H1 (cell line): ENCODE data around the gene MINDY1. TPM values are rescaled to one million over a fixed set of nuclear protein-coding genes. Genes with fewer than 3 reads are reported as not detected.

Experiments
- CTCF ChIA-PET: fragments of 300-600 bp; sonication (Branson Sonifier 250); formaldehyde crosslinking; loops from one replicate; lab custom pipeline; 2021; ENCODE audit not compliant: partially characterized antibody; lab: Charles Lee
- POLR2A ChIA-PET: fragments of 300-600 bp; sonication (Branson Sonifier 250); formaldehyde crosslinking; loops from one replicate; lab custom pipeline; 2021; ENCODE audit warnings: inconsistent platforms; ENCODE audit not compliant: partially characterized antibody; lab: Charles Lee
- DNase-seq, 2 experiments: peaks; one replicate each; pipeline versions ENCODE4 v3.0.0 to v3.0.0-alpha.2; 2010 to 2022; ENCODE audit warnings: low spot score in 2 of 2, low read depth in 1 of 2, mixed read lengths in 1 of 2
- FAIRE-seq: peaks from 2 replicates; lab custom pipeline; 2011; peaks lifted over from hg19 to GRCh38; lab: Jason Lieb, UNC
- H2AFZ ChIP-seq: 2 replicates; pipeline ENCODE4 v1.8.1; 2012; ENCODE audit warnings: low read length, inconsistent platforms
- H2AK5ac ChIP-seq: 2 replicates; pipeline ENCODE4 v1.6.1; 2013; ENCODE audit warnings: low read depth, low read length
- H2BK120ac ChIP-seq: replicated peaks from 2 replicates; pipeline ENCODE3; 2013; ENCODE audit warnings: low read depth, low read length, inconsistent platforms
- H2BK12ac ChIP-seq: 2 replicates; pipeline ENCODE4 v1.6.1; 2013; ENCODE audit warnings: low read depth, low read length
- H2BK15ac ChIP-seq: 2 replicates; pipeline ENCODE4 v1.6.1; 2013; ENCODE audit warnings: low read length
- H2BK20ac ChIP-seq: 2 replicates; pipeline ENCODE4 v1.6.1; 2013; ENCODE audit warnings: low read length
- H2BK5ac ChIP-seq: 2 replicates; pipeline ENCODE4 v1.6.1; 2013; ENCODE audit warnings: low read depth, low read length
- H3K14ac ChIP-seq: 2 replicates; pipeline ENCODE4 v1.6.1; 2013; ENCODE audit warnings: inconsistent platforms; ENCODE audit not compliant: insufficient read length
- H3K18ac ChIP-seq: 2 replicates; pipeline ENCODE4 v1.6.1; 2013; ENCODE audit warnings: low read length; ENCODE audit errors: extremely low read depth
- H3K23ac ChIP-seq: 2 replicates; pipeline ENCODE4 v1.6.1; 2013; ENCODE audit warnings: inconsistent platforms; ENCODE audit not compliant: insufficient read length
- H3K23me2 ChIP-seq: 2 replicates; pipeline ENCODE4 v1.6.1; 2013; ENCODE audit warnings: low read depth, low read length
- H3K27ac ChIP-seq: 2 replicates; pipeline ENCODE4 v1.6.1; 2011; ENCODE audit warnings: low read depth, low read length, inconsistent platforms
- H3K27me3 ChIP-seq, 4 experiments: replicated peaks in 1 of 4; 1 replicate in 1 of 4; 2 replicates in 3 of 4; pipeline versions ENCODE4 v1.6.1 to v1.8.1; 2011 to 2013; ENCODE audit warnings: low read length in 3 of 4, mild to moderate bottlenecking in 3 of 4, inconsistent platforms in 2 of 4, mixed read lengths in 2 of 4, moderate library complexity in 1 of 4; ENCODE audit not compliant: control insufficient read depth in 3 of 4, insufficient read depth in 3 of 4; ENCODE audit errors: extremely low read depth in 1 of 4
- H3K36me3 ChIP-seq, 4 experiments: 2 replicates each; pipeline versions ENCODE4 v1.6.1 to v1.8.1; 2011 to 2013; ENCODE audit warnings: mild to moderate bottlenecking in 4 of 4, low read length in 3 of 4, moderate library complexity in 2 of 4, control low read depth in 1 of 4, inconsistent platforms in 1 of 4; ENCODE audit not compliant: insufficient read depth in 4 of 4, control insufficient read depth in 2 of 4
- H3K4ac ChIP-seq: replicated peaks from 2 replicates; pipeline ENCODE3; 2013; ENCODE audit warnings: low read length, low read depth, mixed read lengths, inconsistent platforms; ENCODE audit not compliant: insufficient read length
- H3K4me1 ChIP-seq, 4 experiments: replicated peaks in 1 of 4; 1 replicate in 1 of 4; 2 replicates in 3 of 4; pipeline versions ENCODE4 v1.6.1 to v1.8.1; 2011 to 2013; ENCODE audit warnings: low read length in 3 of 4, inconsistent platforms in 2 of 4, mixed read lengths in 1 of 4; ENCODE audit not compliant: insufficient read depth in 4 of 4, control insufficient read depth in 3 of 4
- H3K4me2 ChIP-seq, 2 experiments: 2 replicates each; pipeline versions ENCODE4 v1.6.1 to v1.8.1; 2011 to 2013; ENCODE audit warnings: low read depth in 2 of 2, low read length in 2 of 2, control low read depth in 1 of 2, inconsistent platforms in 1 of 2, mild to moderate bottlenecking in 1 of 2; ENCODE audit not compliant: insufficient read depth in 1 of 2
- H3K4me3 ChIP-seq, 4 experiments: fragments of 200-600, 300-600 bp in 1 of 4; sonication (generic), shearing (Covaris generic), sonication (Bioruptor Twin) in 1 of 4; 2 replicates each; pipeline versions ENCODE4 v1.5.1 to v1.8.1; 2011 to 2016; ENCODE audit warnings: low read length in 4 of 4, low read depth in 3 of 4, control low read depth in 2 of 4, inconsistent platforms in 2 of 4, mild to moderate bottlenecking in 2 of 4, mixed read lengths in 1 of 4, moderate library complexity in 1 of 4; ENCODE audit not compliant: insufficient read depth in 2 of 4; ENCODE audit errors: extremely low read depth in 1 of 4
- H3K56ac ChIP-seq: replicated peaks from 2 replicates; pipeline ENCODE3; 2013; ENCODE audit warnings: low read depth, mild to moderate bottlenecking, mixed read lengths, low read length, inconsistent platforms; ENCODE audit not compliant: insufficient read length
- H3K79me1 ChIP-seq: 2 replicates; pipeline ENCODE4 v1.6.1; 2013; ENCODE audit warnings: low read depth, low read length, control low read depth
- H3K79me2 ChIP-seq, 2 experiments: 2 replicates each; pipeline versions ENCODE4 v1.6.1 to v1.8.1; 2012 to 2013; ENCODE audit warnings: low read length in 2 of 2, mild to moderate bottlenecking in 2 of 2, inconsistent platforms in 1 of 2; ENCODE audit not compliant: insufficient read depth in 2 of 2, control insufficient read depth in 1 of 2
- H3K9ac ChIP-seq, 4 experiments: replicated peaks in 1 of 4; 1 replicate in 1 of 4; 2 replicates in 3 of 4; pipeline versions ENCODE4 v1.6.1 to v1.8.1; 2011 to 2013; ENCODE audit warnings: low read depth in 3 of 4, low read length in 3 of 4, control low read depth in 2 of 4, mild to moderate bottlenecking in 2 of 4, moderate library complexity in 2 of 4, inconsistent platforms in 1 of 4; ENCODE audit errors: extremely low read depth in 1 of 4
- H3K9me3 ChIP-seq, 2 experiments: 2 replicates each; pipeline versions ENCODE4 v1.6.1 to v1.8.1; 2012 to 2013; ENCODE audit warnings: mild to moderate bottlenecking in 2 of 2, moderate library complexity in 2 of 2, control low read depth in 1 of 2, inconsistent platforms in 1 of 2, low read depth in 1 of 2, low read length in 1 of 2, mixed read lengths in 1 of 2; ENCODE audit not compliant: insufficient read depth in 2 of 2
- H4K20me1 ChIP-seq, 2 experiments: replicated peaks in 1 of 2; 2 replicates each; pipeline versions ENCODE3 to v1.8.1; 2011 to 2013; ENCODE audit warnings: inconsistent platforms in 2 of 2, low read length in 2 of 2, mild to moderate bottlenecking in 1 of 2; ENCODE audit not compliant: insufficient read depth in 2 of 2, control insufficient read depth in 1 of 2
- H4K5ac ChIP-seq: 2 replicates; pipeline ENCODE4 v1.6.1; 2013; ENCODE audit warnings: low read length, low read depth, mixed read lengths, inconsistent platforms; ENCODE audit not compliant: insufficient read length
- H4K8ac ChIP-seq: 2 replicates; pipeline ENCODE4 v1.8.0; 2013; ENCODE audit warnings: mild to moderate bottlenecking, moderate library complexity, low read length, inconsistent platforms; ENCODE audit not compliant: insufficient read depth; ENCODE audit errors: extremely low read depth
- H4K91ac ChIP-seq: replicated peaks from 2 replicates; pipeline ENCODE3; 2013; ENCODE audit warnings: low read length, mixed read lengths, inconsistent platforms; ENCODE audit not compliant: insufficient read length
- ASH2L ChIP-seq: fragments of 200-600, 300-600 bp; sonication (generic); IDR thresholded peaks from one replicate; pipeline ENCODE4 v1.7.1; 2017; ENCODE audit warnings: low read length
- MAX ChIP-seq: IDR thresholded peaks from 2 replicates; pipeline ENCODE4 v1.6.1; 2012; ENCODE audit warnings: inconsistent platforms
- WGBS, 2 experiments: shearing (Covaris generic) in 1 of 2; methylation state at CpG; one replicate each; pipeline versions ENCODE4 v1.1.6 to v1.1.7; 2013 to 2015; ENCODE audit warnings: low lambda C conversion rate in 2 of 2, mixed read lengths in 2 of 2, inconsistent platforms in 1 of 2, low coverage in 1 of 2, missing lambda C conversion rate in 1 of 2; ENCODE audit not compliant: insufficient replicate concordance in 2 of 2, insufficient coverage in 1 of 2, insufficient read length in 1 of 2; ENCODE audit errors: extremely low coverage in 1 of 2, missing lambda C conversion rate in 1 of 2; 5-methylcytosine and 5-hydroxymethylcytosine counted together
- polyA plus RNA-seq, 7 experiments: library from polyadenylated mRNA; depleted of rRNA in 3 of 7; stranded (reverse) in 5 of 7; unstranded in 2 of 7; fragments of >200 nt in 5 of 7; fragments of 200-250 nt in 2 of 7; gene quantifications; 1 replicate in 5 of 7; 2 replicates in 1 of 7; 4 replicates in 1 of 7; pipeline versions ENCODE4 v1.2.1 to v1.2.3, GENCODE V29; 2011 to 2013; ENCODE audit warnings: missing spikeins in 2 of 7, mixed read lengths in 2 of 7
- total RNA-seq: library from RNA; stranded (reverse); fragmentation: NEBNext Ultra II Directional; extraction: Animal tissue kit (Norgen Biotek cat#: 25700); gene quantifications from 2 replicates; pipeline ENCODE4 v1.2.1, GENCODE V29; 2021

The MINDY1 gene
- total and polyA plus RNA-seq, 2 of the 8 experiments (the other 6 are each of a cell fraction or from before 2014, with no cell fraction given) = 10.3 to 11.4 TPM

- no peak overlapping the region for H2BK15ac ChIP-seq
- no peak overlapping the region for H2BK12ac ChIP-seq
- H2BK120ac ChIP-seq = no peak overlapping the region
- WGBS, 2 experiments = 92% methylated on average over 7 of the region's 7 CpGs; no CpG with 5 or more reads in 1 of the 2 experiments
- CTCF ChIA-PET = interaction anchor here (3.3 to 14.5 kb wide), 3 partner anchors 9 to 16 kb away, joined by 20 to 183 read pairs (median 142); partner anchors contain the start of gene MINDY1
- DNase-seq (no peak), FAIRE-seq (no peak)
- H3K4me1 ChIP-seq = peaks cover 0 to 2% (median 0%) of the 10 kb centered on the region in 4 experiments; a peak in 1 of 7 replicates
- no peak overlapping the region for H4K91ac ChIP-seq
- no peak for TF ChIP-seq MAX
- no peak for TF ChIP-seq ASH2L
- H4K8ac ChIP-seq = peak overlapping the region; percentile 78; the same call in 1 of the 2 replicates
- H3K36me3 ChIP-seq = no peaks in the 10 kb centered on the region
- H3K23ac ChIP-seq = no peak overlapping the region
- H2BK5ac ChIP-seq = no peak overlapping the region
- no peak overlapping the region for H4K5ac ChIP-seq
- H3K4me3 ChIP-seq = no peak overlapping the region
- H2AK5ac ChIP-seq = no peak overlapping the region
- no peak overlapping the region for H3K14ac ChIP-seq
- no peak overlapping the region for H3K4ac ChIP-seq
- H3K79me1 ChIP-seq = no peaks in the 10 kb centered on the region; the same call in 1 of the 2 replicates
- POLR2A ChIA-PET = interaction anchor here (0.6 to 11.3 kb wide), 5 partner anchors 8 to 112 kb away, joined by 3 to 133 read pairs (median 4); partner anchors contain the start of gene CERS2
- H3K23me2 ChIP-seq = no peaks in the 10 kb centered on the region; the same call in 1 of the 2 replicates
- no peak overlapping the region for H3K27ac ChIP-seq
- no peaks in the 10 kb centered on the region; a peak in 1 of 7 replicates for H3K27me3 ChIP-seq
- H3K79me2 ChIP-seq = no peaks in the 10 kb centered on the region
- no peaks in the 10 kb centered on the region for H4K20me1 ChIP-seq
- no peaks in the 10 kb centered on the region for H3K9me3 ChIP-seq
- H3K9ac ChIP-seq = no peak overlapping the region
- no peak overlapping the region for H2AFZ ChIP-seq
- no peak overlapping the region for H3K18ac ChIP-seq
- H2BK20ac ChIP-seq = no peak overlapping the region
- no peak overlapping the region for H3K4me2 ChIP-seq
- H3K56ac ChIP-seq = no peak overlapping the region
These were observed 18.8 kb downstream of the MINDY1 start for GRCh38 chr1:150987924-150988323.
